B cell (primary cell): ENCODE measurements around the gene SCYGR5. TPM values are rescaled to one million over a fixed set of nuclear protein-coding genes. Genes with fewer than 3 reads are reported as not detected.

Source experiments
- ATAC-seq: fragments of 200-7000 bp; cut with Tn5 transposase; one replicate; pipeline ENCODE4 v1.10.0; 2021; ENCODE audit warnings: low read depth, mild to moderate bottlenecking, moderate number of reproducible peaks, moderate library complexity
- CTCF ChIA-PET: fragments of 350-600 bp; sonication (Branson Sonifier 250); formaldehyde crosslinking; loops from one replicate; lab custom pipeline; 2021; ENCODE audit warnings: antibody characterized with exemption, inconsistent platforms; lab: Charles Lee
- POLR2A ChIA-PET: fragments of 350-600 bp; sonication (Branson Sonifier 250); formaldehyde crosslinking; loops from one replicate; lab custom pipeline; 2021; ENCODE audit warnings: antibody characterized with exemption; lab: Charles Lee
- DNase-seq: peaks from one replicate; pipeline ENCODE4 v3.0.0; 2013
- H2AFZ ChIP-seq: 2 replicates; pipeline ENCODE4 v1.6.1; 2012; ENCODE audit warnings: mild to moderate bottlenecking, low read depth, low read length; ENCODE audit not compliant: insufficient read depth, poor library complexity, severe bottlenecking
- H3K27ac ChIP-seq, 2 donors: 1 replicate in 1 of 2; 2 replicates in 1 of 2; pipeline ENCODE4 v1.5.1; 2012 to 2013; ENCODE audit warnings: low read length in 2 of 2, mild to moderate bottlenecking in 2 of 2, moderate library complexity in 1 of 2
- H3K27me3 ChIP-seq, 4 experiments: fragments of 200-600 bp in 1 of 4; sonication (generic) in 1 of 4; replicated peaks in 1 of 4; 1 replicate in 2 of 4; 2 replicates in 2 of 4; pipeline versions ENCODE4 v1.6.1 to v1.7.0; 2013 to 2016; ENCODE audit warnings: low read length in 3 of 4, mild to moderate bottlenecking in 2 of 4, mixed read lengths in 1 of 4, moderate library complexity in 1 of 4; ENCODE audit not compliant: insufficient read depth in 4 of 4, control insufficient read depth in 3 of 4; ENCODE audit errors: control extremely low read depth in 1 of 4
- H3K36me3 ChIP-seq, 2 experiments: replicated peaks in 1 of 2; 1 replicate in 1 of 2; 2 replicates in 1 of 2; pipeline versions ENCODE4 v1.6.1 to v1.7.1; 2013; ENCODE audit warnings: low read length in 1 of 2; ENCODE audit not compliant: insufficient read depth in 2 of 2, control insufficient read depth in 1 of 2; ENCODE audit errors: control extremely low read depth in 1 of 2, extremely low read depth in 1 of 2
- H3K4me1 ChIP-seq, 2 donors: fragments of 200-600 bp in 1 of 2; sonication (generic) in 1 of 2; 1 replicate in 1 of 2; 2 replicates in 1 of 2; pipeline versions ENCODE4 v1.5.1 to v1.6.1; 2013 to 2017; ENCODE audit warnings: low read length in 2 of 2; ENCODE audit not compliant: control insufficient read depth in 2 of 2, insufficient read depth in 2 of 2
- H3K4me2 ChIP-seq: replicated peaks from 2 replicates; pipeline ENCODE3; 2012; ENCODE audit warnings: mild to moderate bottlenecking, low read depth, low read length; ENCODE audit not compliant: poor library complexity, severe bottlenecking
- H3K4me3 ChIP-seq, 5 experiments: fragments of 200-600 bp in 1 of 5; sonication (generic) in 1 of 5; 1 replicate in 3 of 5; 2 replicates in 2 of 5; pipeline versions ENCODE4 v1.5.1 to v1.7.0; 2011 to 2016; ENCODE audit warnings: low read length in 4 of 5, mild to moderate bottlenecking in 4 of 5, low read depth in 2 of 5, control low read depth in 1 of 5, moderate library complexity in 1 of 5; ENCODE audit not compliant: insufficient read depth in 1 of 5; ENCODE audit errors: control extremely low read depth in 1 of 5, extremely low read depth in 1 of 5
- H3K79me2 ChIP-seq: fragments of 200-600 bp; sonication (generic); one replicate; pipeline ENCODE4 v1.6.0; 2016; ENCODE audit warnings: low read length; ENCODE audit not compliant: control insufficient read depth, insufficient read depth
- H3K9ac ChIP-seq: fragments of 200-600 bp; sonication (generic); 2 replicates; pipeline ENCODE4 v1.6.1; 2017; ENCODE audit warnings: mild to moderate bottlenecking, low read length, moderate library complexity
- H3K9me3 ChIP-seq, 3 donors: one replicate each; pipeline versions ENCODE4 v1.6.1 to v1.7.1; 2013; ENCODE audit warnings: low read length in 2 of 3; ENCODE audit not compliant: control insufficient read depth in 2 of 3, insufficient read depth in 1 of 3; ENCODE audit errors: control extremely low read depth in 1 of 3
- H4K20me1 ChIP-seq: 2 replicates; pipeline ENCODE4 v1.6.0; 2012; ENCODE audit warnings: mild to moderate bottlenecking, low read length; ENCODE audit not compliant: insufficient read depth, control insufficient read depth, poor library complexity, severe bottlenecking
- H3K27ac Mint-ChIP-seq: one replicate; pipeline ENCODE4 v1.8.0; 2021; ENCODE audit warnings: mixed read lengths
- H3K27me3 Mint-ChIP-seq: one replicate; pipeline ENCODE4 v1.8.0; 2021; ENCODE audit warnings: mixed read lengths
- H3K4me1 Mint-ChIP-seq: one replicate; pipeline ENCODE4 v1.8.0; 2021; ENCODE audit warnings: mixed read lengths
- H3K4me3 Mint-ChIP-seq: one replicate; pipeline ENCODE4 v1.8.0; 2021; ENCODE audit warnings: mixed read lengths
- H3K9me3 Mint-ChIP-seq: one replicate; pipeline ENCODE4 v1.8.0; 2022; ENCODE audit warnings: mixed read lengths; ENCODE audit not compliant: insufficient read depth
- CTCF ChIP-seq: fragments of 200-600 bp; IDR thresholded peaks from one replicate; pipeline ENCODE4 v1.8.0; 2022; ENCODE audit warnings: antibody characterized with exemption, mild to moderate bottlenecking
- EZH2 ChIP-seq: IDR thresholded peaks from 2 replicates; pipeline ENCODE4 v1.6.1; 2012; ENCODE audit warnings: borderline replicate concordance, low read depth, mild to moderate bottlenecking, moderate library complexity, low read length; ENCODE audit not compliant: insufficient read depth, poor library complexity, severe bottlenecking
- WGBS: methylation state at CpG from one replicate; pipeline ENCODE4 v1.1.5; 2013; ENCODE audit warnings: missing lambda C conversion rate; ENCODE audit not compliant: insufficient coverage; 5-methylcytosine and 5-hydroxymethylcytosine counted together
- intact Hi-C: fragments of 100-400 bp; cut with micrococcal nuclease; formaldehyde crosslinking; loops from one replicate; pipeline ENCODE4 v1.10.0; 2022
- polyA plus RNA-seq: library from polyadenylated mRNA; depleted of rRNA; stranded (reverse); fragments of >200 nt; gene quantifications from 2 replicates; pipeline ENCODE4 v1.2.3, GENCODE V29; 2012
- total RNA-seq, 2 donors: library from RNA; stranded (reverse); fragments of 120-200 nt in 1 of 2; gene quantifications; 1 replicate in 1 of 2; 2 replicates in 1 of 2; pipeline versions ENCODE4 v1.2.3 to v1.2.4, GENCODE V29; 2013 to 2022

The SCYGR5 gene
- total and polyA plus RNA-seq, 2 donors (not counting 1 experiment from before 2014, with no cell fraction given): not detected

- no peak overlapping the region for H3K4me2 ChIP-seq
- intact Hi-C loops: no loop called here
- no peak overlapping the region for H3K4me3 ChIP-seq
- DNase-seq (no peak), ATAC-seq (no peak)
- no peak overlapping the region for H3K9ac ChIP-seq
- Mint-ChIP-seq H3K9me3 (no peaks in the 10 kb centered on the region), H3K27ac (no peak overlapping the region), H3K4me3 (no peak overlapping the region), H3K27me3 (no peaks in the 10 kb centered on the region), H3K4me1 (no peaks in the 10 kb centered on the region)
- H3K9me3 ChIP-seq: no peaks in the 10 kb centered on the region
- H3K79me2 ChIP-seq: no peaks in the 10 kb centered on the region
- no peak for TF ChIP-seq CTCF
- TF ChIP-seq EZH2: no peak
- no peaks in the 10 kb centered on the region for H4K20me1 ChIP-seq
- no peak overlapping the region for H2AFZ ChIP-seq
- H3K4me1 ChIP-seq: no peaks in the 10 kb centered on the region
- ChIA-PET CTCF (no interaction called here), POLR2A (no interaction called here)
- no peak overlapping the region for H3K27ac ChIP-seq
- WGBS: 75% methylated on average over 1 of the region's 1 CpG
- H3K27me3 ChIP-seq: no peaks in the 10 kb centered on the region
- no peaks in the 10 kb centered on the region for H3K36me3 ChIP-seq
Observed at GRCh38 chr2:227655454-227655853, 11.2 kb upstream of the SCYGR5 start.

GRCh38 chr2:227657199-227657845 is 9.3 kb upstream of the SCYGR5 start:
- ATAC-seq (no peak), DNase-seq (no peak)
- no peaks in the 10 kb centered on the region for H3K27me3 ChIP-seq
- no peaks in the 10 kb centered on the region for H3K9me3 Mint-ChIP-seq
- H3K27me3 Mint-ChIP-seq: no peaks in the 10 kb centered on the region
- ChIA-PET POLR2A (no interaction called here), CTCF (interaction anchor here (0.8 to 2.5 kb wide), 8 partner anchors 9 to 250 kb away, joined by 3 to 17 read pairs (median 4); partner anchors contain the start of gene SCYGR5)
- H3K4me3 Mint-ChIP-seq: no peak overlapping the region
- H3K27ac Mint-ChIP-seq: no peak overlapping the region
- H3K4me1 ChIP-seq: no peaks in the 10 kb centered on the region
- no peak overlapping the region for H2AFZ ChIP-seq
- no peak overlapping the region for H3K4me2 ChIP-seq
- H3K4me3 ChIP-seq: no peak overlapping the region
- intact Hi-C loops: no loop called here
- WGBS: no CpG with 5 or more reads among the region's 8 CpGs
- no peaks in the 10 kb centered on the region for H3K36me3 ChIP-seq
- no peaks in the 10 kb centered on the region for H3K4me1 Mint-ChIP-seq
- no peak overlapping the region for H3K27ac ChIP-seq
- H4K20me1 ChIP-seq: no peaks in the 10 kb centered on the region
- no peak for TF ChIP-seq CTCF
- no peak for TF ChIP-seq EZH2
- no peaks in the 10 kb centered on the region for H3K79me2 ChIP-seq
- no peaks in the 10 kb centered on the region for H3K9me3 ChIP-seq
- no peak overlapping the region for H3K9ac ChIP-seq
